Panc1 (cell line): ENCODE measurements around the gene SDHAF4. TPM values are rescaled to one million over a fixed set of nuclear protein-coding genes. Genes with fewer than 3 reads are reported as not detected.
"Not testable (repeated sequence)": the region's sequence is repeated elsewhere in the genome, so short reads cannot be mapped to it uniquely, and the experiment has no call there.

Experiments
- ATAC-seq: fragments of 200-7000 bp; cut with Tn5 transposase; 2 replicates; pipeline ENCODE4 v1.9.1; 2020; ENCODE audit warnings: mild to moderate bottlenecking, moderate library complexity
- BruUV-seq: library from RNA; stranded (reverse); fragments of 400-500 nt; replicated peaks from 2 replicates; lab custom pipeline; 2021; lab: Mats Ljungman, UMichigan
- CTCF ChIA-PET: fragments of 300-600 bp; sonication (Branson Sonifier 250); formaldehyde crosslinking; loops from one replicate; lab custom pipeline; 2022; ENCODE audit warnings: antibody characterized with exemption; lab: Charles Lee
- POLR2A ChIA-PET: fragments of 300-600 bp; sonication (Branson Sonifier 250); formaldehyde crosslinking; loops from one replicate; lab custom pipeline; 2022; ENCODE audit warnings: antibody characterized with exemption; lab: Charles Lee
- DNase-seq: peaks from one replicate; pipeline ENCODE4 v3.0.0-alpha.2; 2010; ENCODE audit warnings: low read depth, low spot score
- H3K27ac ChIP-seq: 2 replicates; pipeline ENCODE4 v1.5.1; 2011; ENCODE audit warnings: mild to moderate bottlenecking, low read length, inconsistent platforms
- H3K27me3 ChIP-seq: fragments of 200-500 bp; sonication (Bioruptor generic); 2 replicates; pipeline ENCODE4 v1.6.0; 2014; ENCODE audit warnings: low read length, inconsistent platforms; ENCODE audit not compliant: control insufficient read depth, insufficient read depth
- H3K36me3 ChIP-seq: fragments of 200-500 bp; sonication (Bioruptor generic); 2 replicates; pipeline ENCODE4 v1.5.1; 2014; ENCODE audit warnings: inconsistent platforms, mild to moderate bottlenecking, low read length, moderate library complexity; ENCODE audit not compliant: control insufficient read depth, insufficient read depth
- H3K4me1 ChIP-seq: 2 replicates; pipeline ENCODE4 v1.5.1; 2011; ENCODE audit warnings: inconsistent platforms, mild to moderate bottlenecking, low read length, moderate library complexity; ENCODE audit not compliant: control insufficient read depth, insufficient read depth
- H3K4me3 ChIP-seq, 2 experiments: 2 replicates each; pipeline ENCODE4 v1.5.1; 2011 to 2012; ENCODE audit warnings: low read depth in 2 of 2, low read length in 2 of 2, mild to moderate bottlenecking in 2 of 2, inconsistent platforms in 1 of 2, moderate library complexity in 1 of 2
- H3K9me3 ChIP-seq: fragments of 200-500 bp; sonication (Bioruptor generic); 2 replicates; pipeline ENCODE4 v1.5.1; 2014; ENCODE audit warnings: low read depth, mild to moderate bottlenecking, inconsistent platforms, low read length, moderate library complexity; ENCODE audit not compliant: control insufficient read depth, insufficient read depth
- CTCF ChIP-seq: fragments of 450-650 bp; IDR thresholded peaks from 2 replicates; pipeline ENCODE4 v1.5.1; 2017; ENCODE audit warnings: mild to moderate bottlenecking
- POLR2AphosphoS5 ChIP-seq: IDR thresholded peaks from 2 replicates; pipeline ENCODE4 v1.6.1; 2012; ENCODE audit warnings: mild to moderate bottlenecking, low read depth, low read length, moderate library complexity
- SIN3A ChIP-seq: IDR thresholded peaks from 2 replicates; pipeline ENCODE4 v1.6.1; 2012; ENCODE audit warnings: low read depth, mild to moderate bottlenecking, low read length, moderate library complexity, borderline replicate concordance; ENCODE audit not compliant: insufficient read depth
- TCF7L2 ChIP-seq: IDR thresholded peaks from 2 replicates; pipeline ENCODE4 v1.6.1; 2011; ENCODE audit warnings: mild to moderate bottlenecking, low read depth, low read length, inconsistent platforms
- in situ Hi-C: cut with HindIII; loops from 2 replicates; pipeline ENCODE4 v1.10.0; 2016; ENCODE audit warnings: low sequenced_read_pairs, low pct_unique_long_range_greater_than_20kb
- intact Hi-C: fragments of 100-400 bp; cut with micrococcal nuclease; formaldehyde crosslinking; loops from one replicate; pipeline ENCODE4 v1.10.0; 2022; ENCODE audit not compliant: unreplicated experiment
- total RNA-seq: library from RNA; stranded (reverse); gene quantifications from one replicate; pipeline ENCODE4 v1.2.1, GENCODE V29; 2021; ENCODE audit not compliant: unreplicated experiment
- TF ChIP-seq, protein P1 (sequence below), 2 experiments: IDR thresholded peaks; 2 replicates each; pipeline ENCODE4 v1.6.1; 2011 to 2012; ENCODE audit warnings: low read depth in 2 of 2, control low read depth in 1 of 2, low read length in 1 of 2, mild to moderate bottlenecking in 1 of 2, moderate library complexity in 1 of 2; ENCODE audit not compliant: insufficient read depth in 1 of 2

The SDHAF4 gene
- total RNA-seq, 1 experiment from 2014 or later = 14.4 TPM

GRCh38 chr6:70601014-70601413, 34.3 kb downstream of the SDHAF4 start:
- intact Hi-C loops = no loop called here
- H3K27me3 ChIP-seq = no peaks in the 10 kb centered on the region
- TF ChIP-seq TCF7L2 = no peak
- TF ChIP-seq SIN3A = no peak
- TF ChIP-seq, protein P1, sequence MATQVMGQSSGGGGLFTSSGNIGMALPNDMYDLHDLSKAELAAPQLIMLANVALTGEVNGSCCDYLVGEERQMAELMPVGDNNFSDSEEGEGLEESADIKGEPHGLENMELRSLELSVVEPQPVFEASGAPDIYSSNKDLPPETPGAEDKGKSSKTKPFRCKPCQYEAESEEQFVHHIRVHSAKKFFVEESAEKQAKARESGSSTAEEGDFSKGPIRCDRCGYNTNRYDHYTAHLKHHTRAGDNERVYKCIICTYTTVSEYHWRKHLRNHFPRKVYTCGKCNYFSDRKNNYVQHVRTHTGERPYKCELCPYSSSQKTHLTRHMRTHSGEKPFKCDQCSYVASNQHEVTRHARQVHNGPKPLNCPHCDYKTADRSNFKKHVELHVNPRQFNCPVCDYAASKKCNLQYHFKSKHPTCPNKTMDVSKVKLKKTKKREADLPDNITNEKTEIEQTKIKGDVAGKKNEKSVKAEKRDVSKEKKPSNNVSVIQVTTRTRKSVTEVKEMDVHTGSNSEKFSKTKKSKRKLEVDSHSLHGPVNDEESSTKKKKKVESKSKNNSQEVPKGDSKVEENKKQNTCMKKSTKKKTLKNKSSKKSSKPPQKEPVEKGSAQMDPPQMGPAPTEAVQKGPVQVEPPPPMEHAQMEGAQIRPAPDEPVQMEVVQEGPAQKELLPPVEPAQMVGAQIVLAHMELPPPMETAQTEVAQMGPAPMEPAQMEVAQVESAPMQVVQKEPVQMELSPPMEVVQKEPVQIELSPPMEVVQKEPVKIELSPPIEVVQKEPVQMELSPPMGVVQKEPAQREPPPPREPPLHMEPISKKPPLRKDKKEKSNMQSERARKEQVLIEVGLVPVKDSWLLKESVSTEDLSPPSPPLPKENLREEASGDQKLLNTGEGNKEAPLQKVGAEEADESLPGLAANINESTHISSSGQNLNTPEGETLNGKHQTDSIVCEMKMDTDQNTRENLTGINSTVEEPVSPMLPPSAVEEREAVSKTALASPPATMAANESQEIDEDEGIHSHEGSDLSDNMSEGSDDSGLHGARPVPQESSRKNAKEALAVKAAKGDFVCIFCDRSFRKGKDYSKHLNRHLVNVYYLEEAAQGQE (IDR thresholded peaks at IDR 0.05; ENCODE audit: insufficient read depth in 1 of 2, low read depth in 2 of 2, low read length in 1 of 2) = no peak
- ChIA-PET CTCF (no interaction called here), POLR2A (no interaction called here)
- no peaks in the 10 kb centered on the region for H3K36me3 ChIP-seq
- ATAC-seq = no peak
- no peak overlapping the region for H3K27ac ChIP-seq
- H3K9me3 ChIP-seq = no peaks in the 10 kb centered on the region; the same call in 1 of the 2 replicates
- BruUV-seq = no TSS peak
- H3K4me1 ChIP-seq = no peaks in the 10 kb centered on the region
- DNase-seq = no peak
- in situ Hi-C loops = no loop called here
- no peak overlapping the region for H3K4me3 ChIP-seq

DNA sequence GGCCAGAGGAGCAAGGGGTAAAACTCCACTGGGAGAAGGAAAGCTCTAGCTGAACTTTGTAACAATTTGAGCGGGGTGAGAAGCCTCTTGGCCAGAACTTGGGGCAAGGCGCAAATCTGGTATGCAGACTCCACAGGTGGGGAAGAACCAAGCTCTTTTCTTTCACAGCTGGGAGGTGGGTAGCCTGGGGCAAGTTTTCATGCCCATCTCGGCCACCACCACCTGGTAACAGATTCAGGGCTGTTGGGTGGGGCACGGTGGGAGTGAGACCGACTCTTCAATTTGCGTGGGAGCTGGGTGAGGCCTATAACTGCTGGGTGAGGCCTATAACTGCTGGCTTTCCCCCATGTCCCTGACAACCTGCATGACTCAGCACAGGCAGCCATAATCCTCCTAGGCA, 37.5 kb downstream of the SDHAF4 start:
- no peaks in the 10 kb centered on the region; the same call in 1 of the 2 replicates for H3K9me3 ChIP-seq
- TF ChIP-seq TCF7L2 (no peak), SIN3A (no peak), CTCF (no peak), POLR2AphosphoS5 (no peak)
- TF ChIP-seq, protein P1 (IDR thresholded peaks at IDR 0.05; ENCODE audit: insufficient read depth in 1 of 2, low read depth in 2 of 2, low read length in 1 of 2) = no peak
- POLR2A ChIA-PET = no interaction called here
- H3K36me3 ChIP-seq = no peaks in the 10 kb centered on the region
- no peak for DNase-seq
- H3K4me3 ChIP-seq = no peak overlapping the region
- H3K4me1 ChIP-seq = no peaks in the 10 kb centered on the region
- no TSS peak for BruUV-seq
- no peak for ATAC-seq
- no peak overlapping the region for H3K27ac ChIP-seq
- CTCF ChIA-PET = no interaction called here
- in situ Hi-C loops = no loop called here
- no peaks in the 10 kb centered on the region for H3K27me3 ChIP-seq
- intact Hi-C loops = no loop called here

- in situ Hi-C loops, H3K9me3 ChIP-seq, H3K27me3 ChIP-seq, H3K27ac ChIP-seq, intact Hi-C loops, CTCF ChIA-PET, H3K36me3 ChIP-seq, POLR2A ChIA-PET, H3K4me3 ChIP-seq, DNase-seq, ATAC-seq, H3K4me1 ChIP-seq, BruUV-seq: not testable (repeated sequence)
Observed at GRCh38 chr6:70607371-70607770, 40.6 kb downstream of the SDHAF4 start.

DNA sequence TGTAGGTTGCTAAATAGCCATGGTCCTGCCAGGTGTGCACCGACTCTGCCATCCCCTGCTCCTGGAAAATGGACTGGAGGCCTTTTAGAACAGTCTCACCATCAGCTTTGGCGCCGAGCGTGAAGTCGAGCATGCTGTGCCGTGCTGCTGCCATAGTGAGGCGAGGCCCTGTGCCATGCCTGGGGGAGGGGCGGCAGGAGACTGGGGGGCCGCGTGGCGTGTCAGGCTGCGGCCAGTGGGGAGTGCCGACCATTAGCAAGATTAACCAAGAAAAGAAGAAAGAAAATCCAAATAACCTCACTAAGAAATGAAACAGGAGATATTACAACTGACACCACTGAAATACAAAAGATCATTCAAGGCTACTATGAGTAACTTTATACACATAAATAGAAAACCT, 42.5 kb downstream of the SDHAF4 start:
- H3K27me3 ChIP-seq, DNase-seq, ATAC-seq, CTCF ChIA-PET, BruUV-seq, H3K27ac ChIP-seq, POLR2A ChIA-PET, H3K4me3 ChIP-seq, H3K36me3 ChIP-seq, in situ Hi-C loops, H3K9me3 ChIP-seq, intact Hi-C loops, H3K4me1 ChIP-seq: not testable (repeated sequence)
